Uterus (tissue), 4 donors: ENCODE measurements around the gene TSTD2. TPM values are rescaled to one million over a fixed set of nuclear protein-coding genes. Genes with fewer than 3 reads are reported as not detected.

Source experiments
- DNase-seq, 2 donors: peaks; one replicate each; pipeline ENCODE4 v3.0.0-alpha.2; 2019 to 2020
- H3K27ac ChIP-seq, 2 donors: fragments of 200-600 bp; sonication (generic); 1 replicate in 1 of 2; 2 replicates in 1 of 2; pipeline ENCODE4 v1.5.1; 2016 to 2018
- H3K27me3 ChIP-seq, 2 donors: fragments of 200-600 bp; sonication (generic); one replicate each; pipeline ENCODE4 v1.5.1; 2018 to 2019; ENCODE audit warnings: control low read depth in 1 of 2
- H3K36me3 ChIP-seq, 2 donors: fragments of 200-600 bp; sonication (generic); one replicate each; pipeline ENCODE4 v1.5.1; 2019; ENCODE audit warnings: control low read depth in 1 of 2
- H3K4me1 ChIP-seq, 2 donors: fragments of 200-600 bp; sonication (generic); one replicate each; pipeline ENCODE4 v1.5.1; 2018 to 2019; ENCODE audit warnings: control low read depth in 1 of 2
- H3K4me3 ChIP-seq, 2 donors: fragments of 200-600 bp; sonication (generic); 1 replicate in 1 of 2; 2 replicates in 1 of 2; pipeline ENCODE4 v1.5.1; 2018 to 2019; ENCODE audit warnings: mild to moderate bottlenecking in 1 of 2
- H3K9me3 ChIP-seq, 2 donors: fragments of 200-600 bp; sonication (generic); one replicate each; pipeline ENCODE4 v1.5.1; 2019; ENCODE audit warnings: control low read depth in 1 of 2
- CTCF ChIP-seq, 4 experiments: fragments of 200-600 bp in 2 of 4; fragments of 450-650 bp in 2 of 4; sonication (generic) in 2 of 4; IDR thresholded peaks; one replicate each; pipeline ENCODE4 v1.5.1; 2016 to 2019; ENCODE audit warnings: antibody characterized with exemption in 4 of 4, mild to moderate bottlenecking in 2 of 4, moderate library complexity in 1 of 4
- POLR2A ChIP-seq, 2 donors: fragments of 450-650 bp; IDR thresholded peaks; one replicate each; pipeline ENCODE4 v1.6.1; 2016; ENCODE audit warnings: antibody characterized with exemption in 2 of 2, mild to moderate bottlenecking in 1 of 2, moderate library complexity in 1 of 2
- intact Hi-C: fragments of 100-400 bp; cut with DNase I; formaldehyde crosslinking; loops from one replicate; pipeline ENCODE4 v1.15.1; 2023; ENCODE audit warnings: low total_unique reads
- total RNA-seq, 4 donors: library from RNA; depleted of rRNA in 3 of 4; stranded (reverse); fragments of >200 nt in 3 of 4; gene quantifications; one replicate each; pipeline versions ENCODE4 v1.1.0 to v1.2.4, GENCODE V29; 2014 to 2023
- donor health status: DM: yes; HTN: yes; CAD: no.

TSTD2 gene
- total RNA-seq, 4 donors from 2014 or later, result 9.0 to 35.8 (median 28.2) TPM

- no peaks in the 10 kb centered on the region for H3K9me3 ChIP-seq
- intact Hi-C loops, result no loop called here
- H3K36me3 ChIP-seq, result no peaks in the 10 kb centered on the region
- no peaks in the 10 kb centered on the region for H3K27me3 ChIP-seq
- no peak overlapping the region for H3K27ac ChIP-seq
- H3K4me3 ChIP-seq, result no peak overlapping the region
- TF ChIP-seq POLR2A (IDR thresholded peaks at IDR 0.05), result no peak
- no peak for TF ChIP-seq CTCF (IDR thresholded peaks at IDR 0.05)
- H3K4me1 ChIP-seq, result peaks cover 0 to under 1% of the 10 kb centered on the region in 2 donors
- no peak for DNase-seq
These were observed 81.9 kb downstream of the TSTD2 start for GRCh38 chr9:97551308-97551707.

- no peaks in the 10 kb centered on the region for H3K27me3 ChIP-seq
- no peaks in the 10 kb centered on the region for H3K9me3 ChIP-seq
- no peak overlapping the region for H3K4me3 ChIP-seq
- TF ChIP-seq POLR2A (IDR thresholded peaks at IDR 0.05) (no peak), CTCF (IDR thresholded peaks at IDR 0.05) (no peak)
- intact Hi-C loops, result no loop called here
- no peaks in the 10 kb centered on the region for H3K36me3 ChIP-seq
- no peak for DNase-seq
- H3K4me1 ChIP-seq, result no peaks in the 10 kb centered on the region
- H3K27ac ChIP-seq, result no peak overlapping the region
These were observed 82.8 kb downstream of the TSTD2 start for GRCh38 chr9:97550386-97550785.

Other genes with a start within 250 kb of the TSTD2 start
- 10 to 100 TPM in 3 of 4 donors, 1 to 10 TPM in 1; 3.6 to 19.4 (median 14.8) TPM for gene TDRD7, start 221.3 kb downstream of the TSTD2 start, total RNA-seq
- 10 to 100 TPM in 3 of 4 donors, 1 to 10 TPM in 1; 5.9 to 93.7 (median 22.2) TPM for gene TMOD1, start 131.7 kb downstream of the TSTD2 start, total RNA-seq
- 10 to 100 TPM in 3 of 4 donors, 1 to 10 TPM in 1; 3.5 to 47.6 (median 24.0) TPM for gene NCBP1, start 453 bp upstream of the TSTD2 start, total RNA-seq
- gene XPA, start 64.0 kb upstream of the TSTD2 start, total RNA-seq, result 10 to 100 TPM in 3 of 4 donors, 1 to 10 TPM in 1; 10.0 to 31.6 (median 23.7) TPM
- not detected for gene FOXE1, start 219.9 kb upstream of the TSTD2 start, total RNA-seq